ENCODE data around the gene LTBR.

Gene LTBR

GRCh38 chr12:6345319-6346091 lies 38.5 kb upstream of the LTBR start (continued):
- no peak for TF ChIP-seq ZNF513 (tag by site-specific recombination; IDR thresholded peaks at IDR 0.05)
- no peak for TF ChIP-seq ZNF768 (tag by site-specific recombination; IDR thresholded peaks at IDR 0.05)
- no peak for TF ChIP-seq ZNF19 (tag by site-specific recombination; IDR thresholded peaks at IDR 0.05; ENCODE audit: low read depth)
- 0 out of 2 replicates have a peak, but pooled peaks have one; percentile 19 for TF ChIP-seq ZNF600 (tag by site-specific recombination; IDR thresholded peaks at IDR 0.05)
- no peak for TF ChIP-seq ZNF292 (tag by site-specific recombination; IDR thresholded peaks at IDR 0.05; ENCODE audit: borderline replicate concordance, low read depth)
- TF ChIP-seq ZBTB48 (tag by site-specific recombination; IDR thresholded peaks at IDR 0.05), result peak; percentile 80
- TF ChIP-seq ZNF398 (tag by site-specific recombination; IDR thresholded peaks at IDR 0.05), result peak; percentile 44; the same call in 1 of the 2 replicates
- no peak for TF ChIP-seq ZNF48 (tag by site-specific recombination; IDR thresholded peaks at IDR 0.05)
- TF ChIP-seq ZBTB17 (tag by site-specific recombination; IDR thresholded peaks at IDR 0.05), result peak; percentile 78
- peak; percentile 80 for TF ChIP-seq SP7 (tag by site-specific recombination; IDR thresholded peaks at IDR 0.05)
- TF ChIP-seq ZNF571 (tag by site-specific recombination; IDR thresholded peaks at IDR 0.05), result no peak
- no peak for TF ChIP-seq ZNF211 (tag by site-specific recombination; IDR thresholded peaks at IDR 0.05; ENCODE audit: low read depth)
- no peak for TF ChIP-seq WT1 (tag by site-specific recombination; IDR thresholded peaks at IDR 0.05)
- TF ChIP-seq, protein P1, sequence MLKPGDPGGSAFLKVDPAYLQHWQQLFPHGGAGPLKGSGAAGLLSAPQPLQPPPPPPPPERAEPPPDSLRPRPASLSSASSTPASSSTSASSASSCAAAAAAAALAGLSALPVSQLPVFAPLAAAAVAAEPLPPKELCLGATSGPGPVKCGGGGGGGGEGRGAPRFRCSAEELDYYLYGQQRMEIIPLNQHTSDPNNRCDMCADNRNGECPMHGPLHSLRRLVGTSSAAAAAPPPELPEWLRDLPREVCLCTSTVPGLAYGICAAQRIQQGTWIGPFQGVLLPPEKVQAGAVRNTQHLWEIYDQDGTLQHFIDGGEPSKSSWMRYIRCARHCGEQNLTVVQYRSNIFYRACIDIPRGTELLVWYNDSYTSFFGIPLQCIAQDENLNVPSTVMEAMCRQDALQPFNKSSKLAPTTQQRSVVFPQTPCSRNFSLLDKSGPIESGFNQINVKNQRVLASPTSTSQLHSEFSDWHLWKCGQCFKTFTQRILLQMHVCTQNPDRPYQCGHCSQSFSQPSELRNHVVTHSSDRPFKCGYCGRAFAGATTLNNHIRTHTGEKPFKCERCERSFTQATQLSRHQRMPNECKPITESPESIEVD (tag by site-specific recombination; IDR thresholded peaks at IDR 0.05), result no peak
- TF ChIP-seq, protein P2, sequence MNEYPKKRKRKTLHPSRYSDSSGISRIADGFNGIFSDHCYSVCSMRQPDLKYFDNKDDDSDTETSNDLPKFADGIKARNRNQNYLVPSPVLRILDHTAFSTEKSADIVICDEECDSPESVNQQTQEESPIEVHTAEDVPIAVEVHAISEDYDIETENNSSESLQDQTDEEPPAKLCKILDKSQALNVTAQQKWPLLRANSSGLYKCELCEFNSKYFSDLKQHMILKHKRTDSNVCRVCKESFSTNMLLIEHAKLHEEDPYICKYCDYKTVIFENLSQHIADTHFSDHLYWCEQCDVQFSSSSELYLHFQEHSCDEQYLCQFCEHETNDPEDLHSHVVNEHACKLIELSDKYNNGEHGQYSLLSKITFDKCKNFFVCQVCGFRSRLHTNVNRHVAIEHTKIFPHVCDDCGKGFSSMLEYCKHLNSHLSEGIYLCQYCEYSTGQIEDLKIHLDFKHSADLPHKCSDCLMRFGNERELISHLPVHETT (tag by site-specific recombination; IDR thresholded peaks at IDR 0.05), result peak; percentile 55
- TF ChIP-seq ZSCAN4 (tag by site-specific recombination; IDR thresholded peaks at IDR 0.05), result 0 out of 2 replicates have a peak, but pooled peaks have one; percentile 24
- no peak for TF ChIP-seq ZNF621 (tag by site-specific recombination; IDR thresholded peaks at IDR 0.05)
- no peak for TF ChIP-seq SALL2 (tag by site-specific recombination; IDR thresholded peaks at IDR 0.05; ENCODE audit: borderline replicate concordance)
